ENCODE data around the gene CYB5R3. TPM values are rescaled to one million over a fixed set of nuclear protein-coding genes. Genes with fewer than 3 reads are reported as not detected.

CYB5R3 gene
- total RNA-seq: 66.5 and 98.5 TPM in 2 replicates

DNA sequence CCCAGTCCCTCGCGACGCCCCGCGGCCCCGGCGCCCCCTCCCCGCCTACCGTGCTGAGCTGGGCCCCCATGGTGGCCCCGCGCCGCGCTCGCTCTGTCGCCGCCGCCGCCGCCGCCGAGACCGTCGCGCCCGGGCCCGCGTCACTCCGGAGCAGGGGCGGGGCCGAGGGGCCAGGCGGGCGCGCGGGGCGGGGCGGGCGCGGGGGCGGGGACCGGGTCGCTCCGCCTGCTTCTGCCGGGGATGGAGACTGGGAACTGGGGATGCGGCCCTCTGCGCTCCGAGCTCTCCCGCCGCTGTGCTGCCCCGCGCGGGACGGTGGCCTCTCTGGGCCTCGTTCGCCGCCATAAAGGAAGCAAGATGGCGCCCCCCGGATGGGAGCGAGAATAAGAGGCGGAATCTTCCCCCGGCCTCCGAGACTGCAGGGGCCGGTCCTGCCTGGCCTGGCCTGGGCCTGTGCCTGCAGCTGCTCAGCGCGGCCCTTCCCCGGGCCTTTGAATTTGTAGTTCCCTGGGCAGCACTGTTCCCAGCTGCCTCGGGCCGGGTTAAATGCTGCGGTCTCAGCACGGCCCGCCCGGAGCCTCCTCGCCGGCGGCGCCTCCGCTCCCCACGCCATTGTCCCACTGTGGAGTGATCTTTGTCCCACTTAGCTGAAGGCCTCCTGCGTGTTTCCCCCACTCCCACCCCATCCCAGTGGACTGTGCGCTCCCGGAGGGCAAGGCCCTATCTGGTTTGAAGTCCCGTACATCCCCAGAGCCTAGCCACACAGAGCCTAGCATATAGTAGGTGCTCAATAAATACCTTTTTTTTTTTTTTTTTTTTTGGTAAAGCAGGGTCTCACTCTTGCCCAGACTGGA lies at the start of gene CYB5R3:
Gene CYB5R3, minus strand, starts transcription at position 147 of the 854 bp plus-strand sequence. Its CDS starts 77 bp downstream, at position 70.

GRCh38 chr22:42614312-42615091 lies 34.7 kb downstream of the CYB5R3 start, which contains the start of gene POLDIP3:
POLDIP3 (minus strand) TSS chr22:42614883; CDS start chr22:42614857, 26 bp downstream.

Other genes with a start within 250 kb of the CYB5R3 start
- under 0.01 and 0.09 TPM in 2 replicates for gene NFAM1, start 217.0 kb downstream of the CYB5R3 start, total RNA-seq
- gene RRP7A, start 129.6 kb downstream of the CYB5R3 start, total RNA-seq: 31.1 and 36.2 TPM in 2 replicates
- gene SERHL2, start 95.4 kb downstream of the CYB5R3 start, total RNA-seq: 3.6 and 4.2 TPM in 2 replicates
- gene POLDIP3, start 34.5 kb downstream of the CYB5R3 start, total RNA-seq: 17.8 and 24.4 TPM in 2 replicates
- gene ATP5MGL, start 8.8 kb downstream of the CYB5R3 start, total RNA-seq: 0.78 TPM in 1 of 2 replicates, not detected in the other
- 2.2 and 5.0 TPM in 2 replicates for gene A4GALT, start 71.5 kb upstream of the CYB5R3 start, total RNA-seq
- 93.6 and 101 TPM in 2 replicates for gene ARFGAP3, start 207.9 kb upstream of the CYB5R3 start, total RNA-seq